ENCODE data around the gene USHBP1.
"Not testable (repeated sequence)": the region's sequence is repeated elsewhere in the genome, so short reads cannot be mapped to it uniquely, and the experiment has no call there.

GRCh38 chr19:17274892-17275291 lies 10.3 kb upstream of the USHBP1 start:
- not testable (repeated sequence) for TF ChIP-seq CTCF (IDR thresholded peaks at IDR 0.05; ENCODE audit: low read length); EZH2 (optimal IDR thresholded peaks at IDR 0.05; ENCODE audit: low read depth, low read length)
